Colonic mucosa (tissue), 4 donors: ENCODE results near the gene MRC2. TPM values are rescaled to one million over a fixed set of nuclear protein-coding genes. Genes with fewer than 3 reads are reported as not detected.

Experiments used
- DNase-seq: peaks from one replicate; pipeline ENCODE4 v3.0.0-alpha.2; 2020
- H3K27ac ChIP-seq: fragments of 200-600 bp; one replicate; pipeline ENCODE4 v1.8.0; 2021
- H3K27me3 ChIP-seq: fragments of 200-600 bp; one replicate; pipeline ENCODE4 v1.8.0; 2021
- H3K36me3 ChIP-seq: fragments of 200-600 bp; one replicate; pipeline ENCODE4 v1.8.0; 2021
- H3K4me1 ChIP-seq: fragments of 200-600 bp; one replicate; pipeline ENCODE4 v1.8.0; 2021; ENCODE audit warnings: mild to moderate bottlenecking
- H3K4me3 ChIP-seq: fragments of 200-600 bp; one replicate; pipeline ENCODE4 v1.8.0; 2021
- H3K9ac ChIP-seq, 2 donors: one replicate each; pipeline ENCODE4 v1.7.0; 2013; ENCODE audit warnings: control low read depth in 2 of 2, low read depth in 2 of 2, low read length in 2 of 2
- H3K9me3 ChIP-seq: fragments of 200-600 bp; one replicate; pipeline ENCODE4 v1.8.0; 2021
- intact Hi-C: fragments of 100-400 bp; cut with DNase I; formaldehyde crosslinking; loops from one replicate; pipeline ENCODE4 v1.14.1; 2022
- total RNA-seq, 2 donors: library from RNA; stranded (reverse); fragmentation: NEBNext Ultra II Directional in 1 of 2; extraction: Animal tissue kit (Norgen Biotek cat#: 25700) in 1 of 2; gene quantifications; one replicate each; pipeline ENCODE4 v1.2.1, GENCODE V29; 2021
- TF ChIP-seq, protein P1 (sequence below): fragments of 200-600 bp; IDR thresholded peaks from one replicate; pipeline ENCODE4 v1.8.0; 2022; ENCODE audit warnings: antibody characterized with exemption, mild to moderate bottlenecking
- donor health status: healthy.
- donor health status: DM: no; HTN: no; CAD: no.
- donor health status: DM: no; HTN: no; CAD: no.

The MRC2 gene
- total RNA-seq, 2 donors from 2014 or later = 6.4 to 10.9 TPM

DNA sequence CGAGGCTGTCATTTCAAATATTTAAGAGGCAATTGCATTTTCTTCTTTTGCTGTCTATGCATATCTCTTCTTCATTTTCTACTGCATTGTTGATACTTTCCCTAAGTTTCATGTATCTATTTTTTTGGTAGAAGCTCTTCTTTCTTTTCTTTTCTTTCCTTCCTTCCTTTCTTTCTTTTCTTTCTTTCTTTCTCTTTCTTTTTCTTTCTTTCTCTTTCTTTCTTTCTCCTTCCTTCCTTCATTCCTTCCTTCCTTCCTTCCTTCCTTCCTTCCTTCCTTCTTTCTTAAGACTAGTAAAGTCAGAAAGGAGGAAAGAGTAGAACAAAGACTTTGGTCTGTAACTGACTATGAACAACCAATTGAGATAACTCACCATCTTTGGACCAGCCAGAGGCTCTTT, 33.9 kb downstream of the MRC2 start:
- TF ChIP-seq, protein P1, sequence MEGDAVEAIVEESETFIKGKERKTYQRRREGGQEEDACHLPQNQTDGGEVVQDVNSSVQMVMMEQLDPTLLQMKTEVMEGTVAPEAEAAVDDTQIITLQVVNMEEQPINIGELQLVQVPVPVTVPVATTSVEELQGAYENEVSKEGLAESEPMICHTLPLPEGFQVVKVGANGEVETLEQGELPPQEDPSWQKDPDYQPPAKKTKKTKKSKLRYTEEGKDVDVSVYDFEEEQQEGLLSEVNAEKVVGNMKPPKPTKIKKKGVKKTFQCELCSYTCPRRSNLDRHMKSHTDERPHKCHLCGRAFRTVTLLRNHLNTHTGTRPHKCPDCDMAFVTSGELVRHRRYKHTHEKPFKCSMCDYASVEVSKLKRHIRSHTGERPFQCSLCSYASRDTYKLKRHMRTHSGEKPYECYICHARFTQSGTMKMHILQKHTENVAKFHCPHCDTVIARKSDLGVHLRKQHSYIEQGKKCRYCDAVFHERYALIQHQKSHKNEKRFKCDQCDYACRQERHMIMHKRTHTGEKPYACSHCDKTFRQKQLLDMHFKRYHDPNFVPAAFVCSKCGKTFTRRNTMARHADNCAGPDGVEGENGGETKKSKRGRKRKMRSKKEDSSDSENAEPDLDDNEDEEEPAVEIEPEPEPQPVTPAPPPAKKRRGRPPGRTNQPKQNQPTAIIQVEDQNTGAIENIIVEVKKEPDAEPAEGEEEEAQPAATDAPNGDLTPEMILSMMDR = no peak
- intact Hi-C loops = no loop called here
- no peak overlapping the region for H3K9ac ChIP-seq
- no peak overlapping the region for H3K27ac ChIP-seq
- no peaks in the 10 kb centered on the region for H3K36me3 ChIP-seq
- no peaks in the 10 kb centered on the region for H3K27me3 ChIP-seq
- no peak for DNase-seq
- H3K4me1 ChIP-seq = no peaks in the 10 kb centered on the region
- H3K4me3 ChIP-seq = no peak overlapping the region
- no peaks in the 10 kb centered on the region for H3K9me3 ChIP-seq

DNA sequence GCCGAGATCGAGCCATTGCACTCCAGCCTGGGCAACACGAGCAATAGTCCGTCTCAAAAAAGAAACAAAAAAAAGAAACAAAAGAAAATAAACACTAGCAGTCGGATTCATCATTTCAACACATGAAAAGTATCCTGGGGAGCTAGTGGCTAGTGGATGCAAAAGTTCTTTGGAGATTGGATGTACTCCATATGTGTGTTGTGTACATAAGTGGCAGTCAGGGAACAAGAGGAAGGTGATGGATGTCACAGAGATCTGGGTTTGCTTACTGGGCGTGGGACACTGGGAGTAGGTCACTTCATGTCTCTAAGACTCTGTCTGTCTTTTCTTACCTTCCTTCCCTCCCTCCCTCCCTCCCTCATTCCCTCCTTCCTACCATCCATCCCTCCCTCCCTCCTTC, 35.4 kb downstream of the MRC2 start:
- no peaks in the 10 kb centered on the region for H3K9me3 ChIP-seq
- H3K4me3 ChIP-seq = no peak overlapping the region
- H3K4me1 ChIP-seq = no peaks in the 10 kb centered on the region
- H3K27me3 ChIP-seq = no peaks in the 10 kb centered on the region
- no peaks in the 10 kb centered on the region for H3K36me3 ChIP-seq
- H3K27ac ChIP-seq = no peak overlapping the region
- TF ChIP-seq, protein P1 = no peak
- no peak overlapping the region for H3K9ac ChIP-seq
- no peak for DNase-seq
- intact Hi-C loops = no loop called here

DNA sequence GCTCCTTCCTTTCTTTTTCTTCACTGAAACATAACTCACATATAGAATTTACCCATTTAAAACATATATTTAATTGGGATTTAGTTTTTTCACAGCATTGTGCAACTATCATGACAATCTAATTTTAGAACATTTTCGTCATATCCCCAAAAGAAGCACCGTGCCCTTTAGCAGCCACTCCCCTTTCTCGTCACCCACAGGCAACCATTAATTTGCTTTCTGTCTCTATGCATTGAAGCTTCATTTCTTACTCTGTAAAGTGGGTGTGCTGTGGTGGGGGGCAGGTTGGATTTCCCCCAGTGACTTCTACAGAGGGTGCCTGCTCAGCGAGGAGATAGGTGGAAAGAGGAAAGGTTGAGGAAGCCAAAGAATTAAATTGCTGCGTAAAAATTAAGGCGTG, 35.8 kb downstream of the MRC2 start:
- Histone ChIP-seq H3K36me3 (no peaks in the 10 kb centered on the region), H3K4me3 (no peak overlapping the region), H3K27ac (no peak overlapping the region), H3K4me1 (no peaks in the 10 kb centered on the region), H3K27me3 (no peaks in the 10 kb centered on the region), H3K9me3 (no peaks in the 10 kb centered on the region), H3K9ac (no peak overlapping the region)
- intact Hi-C loops = no loop called here
- DNase-seq = no peak
- TF ChIP-seq, protein P1 = no peak

DNA sequence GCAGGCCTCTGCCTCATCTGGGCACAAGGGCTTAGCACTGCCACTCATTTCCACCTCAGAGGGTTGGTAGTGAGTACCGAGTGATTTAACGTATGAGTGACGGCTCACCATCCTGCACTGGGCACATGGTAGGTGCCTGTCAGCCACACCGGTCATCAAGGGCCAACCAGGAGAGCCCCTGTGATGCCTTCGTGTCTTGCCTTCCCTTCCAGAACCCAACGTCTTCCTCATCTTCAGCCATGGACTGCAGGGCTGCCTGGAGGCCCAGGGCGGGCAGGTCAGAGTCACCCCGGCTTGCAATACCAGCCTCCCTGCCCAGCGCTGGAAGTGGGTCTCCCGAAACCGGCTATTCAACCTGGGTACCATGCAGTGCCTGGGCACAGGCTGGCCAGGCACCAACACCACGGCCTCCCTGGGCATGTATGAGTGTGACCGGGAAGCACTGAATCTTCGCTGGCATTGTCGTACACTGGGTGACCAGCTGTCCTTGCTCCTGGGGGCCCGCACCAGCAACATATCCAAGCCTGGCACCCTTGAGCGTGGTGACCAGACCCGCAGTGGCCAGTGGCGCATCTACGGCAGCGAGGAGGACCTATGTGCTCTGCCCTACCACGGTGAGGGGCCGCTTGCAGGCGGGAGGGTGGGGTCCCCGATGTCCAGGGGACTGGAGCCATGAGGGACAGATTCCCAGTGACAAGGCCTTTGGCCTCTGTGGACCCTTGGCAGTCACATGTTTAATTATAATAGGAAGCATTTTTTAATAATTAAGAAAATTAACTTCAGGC, 37.1 kb downstream of the MRC2 start:
- no peak overlapping the region for H3K27ac ChIP-seq
- H3K4me1 ChIP-seq = no peaks in the 10 kb centered on the region
- TF ChIP-seq, protein P1 = no peak
- DNase-seq = no peak
- no peaks in the 10 kb centered on the region for H3K36me3 ChIP-seq
- no peaks in the 10 kb centered on the region for H3K27me3 ChIP-seq
- intact Hi-C loops = no loop called here
- no peak overlapping the region for H3K4me3 ChIP-seq
- H3K9me3 ChIP-seq = no peaks in the 10 kb centered on the region
- no peak overlapping the region for H3K9ac ChIP-seq

DNA sequence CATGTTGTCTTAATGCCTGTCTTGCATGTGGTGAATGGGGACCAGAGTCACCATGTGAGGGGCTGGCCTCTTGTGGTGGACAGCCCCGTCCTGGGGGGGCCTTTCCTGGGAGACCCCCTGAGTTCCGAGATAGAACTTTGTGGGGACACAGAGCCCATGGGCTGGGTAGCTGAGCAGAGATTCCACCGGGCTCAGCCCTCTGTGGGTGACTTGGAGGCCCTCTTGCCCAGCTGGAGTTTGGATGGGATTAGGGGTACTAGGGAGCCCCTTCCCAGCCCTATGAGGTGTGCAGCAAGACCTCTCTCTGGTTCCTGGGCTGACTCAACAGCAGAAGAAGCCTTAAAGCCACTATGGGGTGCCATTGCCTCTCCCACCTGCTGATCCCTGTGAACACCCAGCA, 38.1 kb downstream of the MRC2 start:
- intact Hi-C loops = no loop called here
- no peaks in the 10 kb centered on the region for H3K4me1 ChIP-seq
- no peaks in the 10 kb centered on the region for H3K9me3 ChIP-seq
- H3K36me3 ChIP-seq = no peaks in the 10 kb centered on the region
- H3K4me3 ChIP-seq = no peak overlapping the region
- H3K27ac ChIP-seq = no peak overlapping the region
- TF ChIP-seq, protein P1 = no peak
- no peaks in the 10 kb centered on the region for H3K27me3 ChIP-seq
- no peak overlapping the region for H3K9ac ChIP-seq
- DNase-seq = no peak
